ENCODE results near the gene FSTL4. TPM values are rescaled to one million over a fixed set of nuclear protein-coding genes. Genes with fewer than 3 reads are reported as not detected.

FSTL4 gene
- total RNA-seq, 1 experiment from 2014 or later: 2.7 TPM

DNA sequence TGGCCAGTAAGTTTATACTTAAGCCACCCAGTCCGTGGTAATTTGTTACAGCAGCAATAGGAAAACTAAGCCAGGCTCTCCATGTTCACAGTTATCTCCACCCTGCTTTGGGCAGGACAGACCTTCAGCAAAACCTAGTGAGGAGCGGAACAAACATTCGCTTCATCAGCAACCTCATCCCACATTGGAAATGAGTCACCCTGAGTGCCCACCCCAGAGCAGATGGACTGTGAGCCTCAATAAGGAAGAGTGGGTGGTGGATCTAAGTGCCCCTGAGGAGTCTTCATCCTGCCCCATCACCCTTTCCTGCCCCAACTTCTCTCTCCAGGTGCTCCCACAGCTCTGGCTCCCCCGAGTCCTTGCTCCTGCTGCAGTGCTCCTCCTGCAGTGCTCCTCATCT, 78.8 kb downstream of the FSTL4 start:
- intact Hi-C loops (cut with micrococcal nuclease; ENCODE audit: unreplicated experiment): no loop called here

DNA sequence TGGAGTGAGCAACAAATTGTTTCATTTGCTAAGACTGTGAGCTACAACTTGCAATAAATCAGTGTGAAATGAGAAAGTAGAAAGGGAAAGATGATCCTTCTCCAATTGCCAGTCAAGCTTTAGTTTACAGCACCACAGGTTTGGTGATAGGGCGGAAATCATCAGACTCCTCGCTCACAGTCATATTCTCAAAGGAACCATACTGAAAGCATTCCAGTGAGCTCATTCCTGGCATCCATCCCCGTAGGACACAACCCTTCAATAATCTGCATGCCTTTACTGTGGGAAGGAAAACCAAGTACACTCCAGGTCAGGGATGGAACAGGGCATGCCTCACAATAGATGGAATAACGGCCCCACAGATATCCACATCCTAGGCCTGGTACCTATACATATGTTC, 80.7 kb downstream of the FSTL4 start:
- Histone ChIP-seq H3K27me3 (replicated peaks; ENCODE audit: control insufficient read depth, insufficient read depth, low read length) (no peaks in the 10 kb centered on the region; the same call in 1 of the 2 replicates), H3K9me3 (no peaks in the 10 kb centered on the region), H3K4me1 (no peaks in the 10 kb centered on the region), H3K36me3 (ENCODE audit: control insufficient read depth, insufficient read depth, low read length) (no peaks in the 10 kb centered on the region), H3K4me3 (ENCODE audit: low read depth, low read length) (no peak overlapping the region)
- no peak overlapping the region for H3K27ac Mint-ChIP-seq (ENCODE audit: unreplicated experiment)
- no peaks in the 10 kb centered on the region for H3K36me3 Mint-ChIP-seq (ENCODE audit: insufficient read depth, unreplicated experiment)
- TF ChIP-seq, protein P1, sequence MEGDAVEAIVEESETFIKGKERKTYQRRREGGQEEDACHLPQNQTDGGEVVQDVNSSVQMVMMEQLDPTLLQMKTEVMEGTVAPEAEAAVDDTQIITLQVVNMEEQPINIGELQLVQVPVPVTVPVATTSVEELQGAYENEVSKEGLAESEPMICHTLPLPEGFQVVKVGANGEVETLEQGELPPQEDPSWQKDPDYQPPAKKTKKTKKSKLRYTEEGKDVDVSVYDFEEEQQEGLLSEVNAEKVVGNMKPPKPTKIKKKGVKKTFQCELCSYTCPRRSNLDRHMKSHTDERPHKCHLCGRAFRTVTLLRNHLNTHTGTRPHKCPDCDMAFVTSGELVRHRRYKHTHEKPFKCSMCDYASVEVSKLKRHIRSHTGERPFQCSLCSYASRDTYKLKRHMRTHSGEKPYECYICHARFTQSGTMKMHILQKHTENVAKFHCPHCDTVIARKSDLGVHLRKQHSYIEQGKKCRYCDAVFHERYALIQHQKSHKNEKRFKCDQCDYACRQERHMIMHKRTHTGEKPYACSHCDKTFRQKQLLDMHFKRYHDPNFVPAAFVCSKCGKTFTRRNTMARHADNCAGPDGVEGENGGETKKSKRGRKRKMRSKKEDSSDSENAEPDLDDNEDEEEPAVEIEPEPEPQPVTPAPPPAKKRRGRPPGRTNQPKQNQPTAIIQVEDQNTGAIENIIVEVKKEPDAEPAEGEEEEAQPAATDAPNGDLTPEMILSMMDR (IDR thresholded peaks at IDR 0.05; ENCODE audit: insufficient read depth in 1 of 2, low read depth in 1 of 2, low read length in 1 of 2, severe bottlenecking in 1 of 2, unreplicated experiment in 1 of 2): no peak
- intact Hi-C loops (cut with micrococcal nuclease; ENCODE audit: unreplicated experiment): no loop called here
- CTCF ChIA-PET: no interaction called here
- no peaks in the 10 kb centered on the region for H3K9me3 Mint-ChIP-seq (ENCODE audit: unreplicated experiment)
- no TSS peak for BruUV-seq (replicated peaks)
- H3K4me1 Mint-ChIP-seq (ENCODE audit: low read depth, unreplicated experiment): no peaks in the 10 kb centered on the region
- peaks cover 6% of the 10 kb centered on the region for H3K27me3 Mint-ChIP-seq (ENCODE audit: insufficient read depth, unreplicated experiment)
- POLR2A ChIA-PET: no interaction called here
- no peak for DNase-seq
- no peak overlapping the region for H3K4me3 Mint-ChIP-seq (ENCODE audit: unreplicated experiment)

More for the DNA sequence above, 78.8 kb downstream of the FSTL4 start:
- Histone ChIP-seq H3K4me3 (ENCODE audit: low read depth, low read length) (no peak overlapping the region), H3K9me3 (no peaks in the 10 kb centered on the region), H3K4me1 (no peaks in the 10 kb centered on the region), H3K27me3 (replicated peaks; ENCODE audit: control insufficient read depth, insufficient read depth, low read length) (no peaks in the 10 kb centered on the region; the same call in 1 of the 2 replicates), H3K36me3 (ENCODE audit: control insufficient read depth, insufficient read depth, low read length) (no peaks in the 10 kb centered on the region)
- Mint-ChIP-seq H3K4me3 (ENCODE audit: unreplicated experiment) (no peak overlapping the region), H3K27ac (ENCODE audit: unreplicated experiment) (no peak overlapping the region), H3K36me3 (ENCODE audit: insufficient read depth, unreplicated experiment) (no peaks in the 10 kb centered on the region), H3K4me1 (ENCODE audit: low read depth, unreplicated experiment) (no peaks in the 10 kb centered on the region), H3K27me3 (ENCODE audit: insufficient read depth, unreplicated experiment) (peaks cover 7% of the 10 kb centered on the region), H3K9me3 (ENCODE audit: unreplicated experiment) (no peaks in the 10 kb centered on the region)
- TF ChIP-seq, protein P1 (IDR thresholded peaks at IDR 0.05; ENCODE audit: insufficient read depth in 1 of 2, low read depth in 1 of 2, low read length in 1 of 2, severe bottlenecking in 1 of 2, unreplicated experiment in 1 of 2): no peak
- DNase-seq: no peak
- BruUV-seq (replicated peaks): no TSS peak
- CTCF ChIA-PET: no interaction called here
- POLR2A ChIA-PET: no interaction called here

DNA sequence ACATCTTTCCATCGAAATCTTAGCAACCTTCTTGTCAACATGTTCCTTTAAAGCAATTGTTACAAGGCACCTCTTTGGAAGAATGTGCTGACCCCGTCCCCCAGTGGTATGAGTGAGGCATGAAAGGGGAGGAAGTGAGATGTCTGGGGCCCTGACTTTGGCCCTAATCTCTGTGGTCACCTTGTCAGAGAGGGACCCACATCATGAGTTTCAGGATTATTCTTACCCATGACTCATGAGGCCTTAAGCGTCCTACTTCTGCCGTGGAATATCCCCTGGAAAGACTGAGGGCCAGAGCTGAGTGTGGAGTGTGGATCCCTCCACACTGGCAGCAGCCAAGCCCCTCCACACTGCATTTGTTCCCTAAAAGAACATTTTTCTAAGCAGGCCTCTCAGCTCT, 81.2 kb downstream of the FSTL4 start:
- no peak overlapping the region for H3K4me3 Mint-ChIP-seq (ENCODE audit: unreplicated experiment)
- H3K9me3 ChIP-seq: no peaks in the 10 kb centered on the region
- TF ChIP-seq, protein P1 (IDR thresholded peaks at IDR 0.05; ENCODE audit: insufficient read depth in 1 of 2, low read depth in 1 of 2, low read length in 1 of 2, severe bottlenecking in 1 of 2, unreplicated experiment in 1 of 2): no peak
- no peak for DNase-seq
- no peak overlapping the region for H3K4me3 ChIP-seq (ENCODE audit: low read depth, low read length)
- peaks cover 6% of the 10 kb centered on the region for H3K27me3 Mint-ChIP-seq (ENCODE audit: insufficient read depth, unreplicated experiment)
- H3K36me3 Mint-ChIP-seq (ENCODE audit: insufficient read depth, unreplicated experiment): no peaks in the 10 kb centered on the region
- H3K36me3 ChIP-seq (ENCODE audit: control insufficient read depth, insufficient read depth, low read length): no peaks in the 10 kb centered on the region
- H3K4me1 ChIP-seq: no peaks in the 10 kb centered on the region
- intact Hi-C loops (cut with micrococcal nuclease; ENCODE audit: unreplicated experiment): no loop called here
- BruUV-seq (replicated peaks): no TSS peak
- H3K9me3 Mint-ChIP-seq (ENCODE audit: unreplicated experiment): no peaks in the 10 kb centered on the region
- POLR2A ChIA-PET: no interaction called here
- CTCF ChIA-PET: no interaction called here
- H3K27me3 ChIP-seq (replicated peaks; ENCODE audit: control insufficient read depth, insufficient read depth, low read length): no peaks in the 10 kb centered on the region; the same call in 1 of the 2 replicates
- H3K4me1 Mint-ChIP-seq (ENCODE audit: low read depth, unreplicated experiment): no peaks in the 10 kb centered on the region
- H3K27ac Mint-ChIP-seq (ENCODE audit: unreplicated experiment): no peak overlapping the region
